HepG2 (cell line): Measurements from ENCODE around the gene SLIT3.

Source experiments
- EZH2 ChIP-seq: conservative IDR thresholded peaks from 2 replicates; pipeline ENCODE4 v1.6.1; 2012; ENCODE audit warnings: mild to moderate bottlenecking, low read depth, low read length, moderate library complexity
- MIER2 ChIP-seq: IDR thresholded peaks from 2 replicates; pipeline ENCODE4 v1.6.1; 2016; ENCODE audit warnings: missing biosample characterization, missing genetic modification reagents
- SIN3A ChIP-seq: IDR thresholded peaks from 2 replicates; pipeline ENCODE4 v1.6.1; 2011; ENCODE audit warnings: low read depth, mild to moderate bottlenecking, control low read depth, low read length, borderline replicate concordance
- ZNF24 ChIP-seq: fragments of 450-650 bp; IDR thresholded peaks from 2 replicates; pipeline ENCODE4 v1.6.1; 2017; ENCODE audit warnings: antibody characterized with exemption, mild to moderate bottlenecking
- ZNF740 ChIP-seq: sonication (generic); formaldehyde crosslinking; IDR thresholded peaks from 2 replicates; pipeline ENCODE4 v1.4.0; 2020; ENCODE audit warnings: missing genetic modification reagents

- TF ChIP-seq SIN3A = no peak
- no peak for TF ChIP-seq ZNF24
- no peak for TF ChIP-seq EZH2
- TF ChIP-seq MIER2 = no peak
- TF ChIP-seq ZNF740 (CRISPR knock-in tag) = no peak
These were observed 430.0 kb downstream of the SLIT3 start for GRCh38 chr5:168870910-168871309.
